GM21528 (cell line): ENCODE measurements around the gene MARK3.
"Not testable (repeated sequence)": the region's sequence is repeated elsewhere in the genome, so short reads cannot be mapped to it uniquely, and the experiment has no call there.

Source experiments
- ATAC-seq: cut with Tn5 transposase; IDR thresholded peaks from one replicate; pipeline ENCODE4 v1.9.1; 2021; ENCODE audit warnings: mild to moderate bottlenecking, moderate library complexity; ENCODE audit not compliant: unreplicated experiment, low FRiP score

MARK3 gene

DNA sequence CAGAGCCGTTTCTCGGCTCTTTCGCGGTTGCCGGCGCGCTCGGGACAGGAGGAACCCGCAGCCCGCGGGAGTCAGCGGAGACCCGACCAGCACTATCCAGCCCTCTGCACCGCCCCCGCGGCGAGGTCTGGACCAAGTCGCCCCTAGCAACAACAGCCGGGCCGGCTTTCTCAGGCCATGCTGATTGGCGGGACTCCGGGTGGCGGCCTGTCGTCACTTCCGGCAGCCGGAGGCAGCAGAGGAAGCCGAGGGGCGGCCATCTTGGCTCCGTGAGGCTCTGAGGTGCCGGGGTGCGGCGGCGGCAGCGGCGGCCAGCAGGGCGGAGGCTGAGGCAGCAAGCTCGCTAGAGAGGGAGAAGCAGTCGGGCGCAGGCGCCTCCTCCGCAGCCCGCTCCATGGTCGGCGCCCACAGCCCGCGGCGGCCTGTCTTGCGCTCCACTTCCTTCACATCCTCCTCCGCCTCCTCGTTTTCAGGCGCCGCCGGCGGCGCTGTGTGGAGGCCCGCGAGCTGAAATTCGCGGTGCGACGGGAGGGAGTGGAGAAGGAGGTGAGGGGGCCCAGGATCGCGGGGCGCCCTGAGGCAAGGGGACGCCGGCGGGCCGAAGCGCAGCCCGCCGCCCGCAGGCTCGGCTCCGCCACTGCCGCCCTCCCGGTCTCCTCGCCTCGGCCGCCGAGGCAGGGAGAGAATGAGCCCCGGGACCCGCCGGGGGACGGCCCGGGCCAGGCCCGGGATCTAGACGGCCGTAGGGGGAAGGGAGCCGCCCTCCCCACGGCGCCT, at the start of gene MARK3:
Gene MARK3 (plus strand): TSS at position 264 of the 777 bp plus-strand sequence. CDS start 615 bp downstream, outside the sequence.
- ATAC-seq = peak; percentile 88

DNA sequence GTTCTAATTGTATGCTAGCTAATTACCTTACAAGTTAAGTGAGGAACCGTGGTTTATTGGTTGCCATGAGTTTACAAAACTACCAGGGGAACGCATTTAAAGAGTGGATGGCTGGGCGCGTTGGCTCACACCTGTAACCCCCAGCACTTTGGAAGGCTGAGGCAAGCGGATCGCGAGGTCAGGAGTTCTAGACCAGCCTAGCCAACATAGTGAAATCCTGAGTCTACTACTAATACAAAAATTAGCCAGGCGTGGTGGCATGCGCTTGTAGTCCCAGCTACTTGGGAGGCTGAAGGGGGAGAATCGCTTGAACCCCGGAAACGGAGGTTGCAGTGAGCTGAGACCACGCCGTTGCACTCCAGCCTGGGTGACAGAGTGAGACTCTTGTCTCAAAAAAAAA, 49.0 kb upstream of the MARK3 start:
- ATAC-seq = no peak

DNA sequence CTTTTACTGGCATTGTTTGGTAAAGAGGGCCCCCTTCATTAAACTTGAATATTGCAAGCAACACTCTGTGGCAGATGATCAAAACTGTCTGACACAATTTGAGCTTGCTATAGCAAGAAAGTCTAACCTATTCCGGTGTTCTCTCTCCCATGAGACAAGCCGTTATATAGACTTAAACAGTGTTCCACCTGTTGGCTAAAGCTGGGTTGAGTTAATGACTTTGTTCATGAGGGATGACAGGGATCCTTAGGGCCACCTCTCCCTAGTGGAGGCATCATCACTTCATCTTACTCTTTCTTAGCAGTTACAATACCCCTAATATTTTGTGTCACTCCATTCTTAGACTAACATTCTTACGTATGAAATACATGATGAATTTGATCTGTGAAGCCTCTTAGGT, 47.4 kb upstream of the MARK3 start:
- ATAC-seq = no peak

DNA sequence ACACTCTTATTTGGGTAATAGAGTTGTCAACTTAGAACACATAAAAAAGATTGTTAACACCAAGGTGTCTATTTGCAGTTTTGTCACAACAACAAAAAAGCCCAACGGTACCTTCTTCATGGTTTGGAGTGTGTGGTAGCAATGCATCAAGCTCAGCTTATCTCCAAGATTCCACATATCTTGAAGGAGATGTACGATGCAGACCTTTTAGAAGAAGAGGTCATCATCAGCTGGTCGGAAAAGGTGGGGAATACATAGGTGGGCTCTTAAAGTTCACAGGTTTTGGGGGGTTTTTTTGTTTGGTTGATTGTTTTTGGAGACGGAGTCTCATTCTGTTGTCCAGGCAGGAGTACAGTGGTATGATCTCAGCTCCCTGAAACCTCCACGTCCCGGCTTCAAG, 45.7 kb upstream of the MARK3 start:
- ATAC-seq = no peak

DNA sequence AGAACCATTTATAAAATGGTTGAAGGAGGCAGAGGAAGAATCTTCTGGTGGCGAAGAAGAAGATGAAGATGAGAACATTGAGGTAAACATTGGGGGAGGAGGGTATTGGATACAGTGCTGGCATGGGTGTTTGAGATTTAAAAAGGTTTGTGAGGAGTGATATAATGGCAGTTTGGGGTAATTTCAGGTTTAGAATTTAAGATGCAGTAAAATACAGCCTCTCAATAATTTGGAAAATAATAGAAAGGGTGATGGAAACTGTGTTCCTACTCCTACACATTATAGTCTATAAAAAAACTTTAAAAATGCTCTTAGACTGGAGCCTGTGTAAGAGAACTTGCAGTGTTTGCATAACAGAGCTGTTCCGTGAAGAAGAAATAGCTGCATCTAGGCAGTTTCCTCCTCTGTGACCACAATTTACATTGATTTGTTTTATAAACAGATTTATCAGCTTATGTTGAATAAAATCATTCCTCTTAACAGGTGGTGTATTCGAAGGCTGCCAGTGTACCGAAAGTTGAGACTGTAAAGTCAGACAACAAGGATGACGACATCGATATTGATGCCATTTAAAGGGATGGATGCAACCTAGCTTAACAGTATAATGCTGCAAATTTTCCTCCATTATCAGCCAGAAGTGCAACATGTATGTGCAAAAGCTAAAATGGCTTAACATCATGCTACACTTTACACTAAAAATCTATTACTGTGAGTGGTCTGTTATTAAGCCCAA, 44.6 kb upstream of the MARK3 start:
- ATAC-seq = no peak

DNA sequence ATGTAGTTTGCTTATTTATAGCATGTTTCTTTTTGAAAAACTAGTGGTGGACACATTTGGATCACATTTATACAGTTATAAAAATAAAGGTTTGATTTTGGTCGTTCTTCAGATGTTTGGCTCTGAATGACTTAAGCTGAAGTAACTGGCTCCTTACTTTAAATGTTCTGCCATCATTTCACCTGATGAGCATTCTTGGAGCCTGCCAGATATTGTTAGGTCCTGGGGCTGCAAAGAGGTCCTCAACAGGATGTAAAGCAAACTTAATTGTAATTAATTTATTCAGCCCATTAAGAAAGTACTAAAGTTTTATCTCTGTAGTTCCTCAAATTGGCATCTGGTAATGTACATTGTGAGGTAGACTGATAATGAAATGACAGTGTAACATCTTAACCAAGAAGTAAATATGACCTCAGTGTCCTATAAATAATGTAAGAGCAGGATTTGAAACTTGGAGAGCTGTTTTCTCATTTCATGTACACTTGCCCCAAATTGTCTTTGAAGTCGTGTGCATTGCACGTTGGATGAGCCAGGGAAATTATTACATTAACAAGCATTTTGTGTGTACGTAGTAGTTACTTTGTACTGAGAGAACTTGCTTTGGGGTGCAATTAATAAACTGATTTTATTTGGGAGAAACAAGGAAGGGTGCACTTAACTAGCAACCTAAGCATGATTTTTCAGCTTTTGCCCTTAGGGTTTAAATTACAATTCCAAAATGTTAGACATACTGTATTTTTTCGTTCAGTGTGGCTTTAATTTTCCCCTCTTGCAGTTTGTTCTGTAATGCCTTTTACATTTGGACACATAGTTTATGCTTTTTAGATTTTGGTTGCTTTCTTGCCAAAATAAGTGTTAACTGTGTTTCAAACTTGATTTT, 43.7 kb upstream of the MARK3 start:
- ATAC-seq = no peak

DNA sequence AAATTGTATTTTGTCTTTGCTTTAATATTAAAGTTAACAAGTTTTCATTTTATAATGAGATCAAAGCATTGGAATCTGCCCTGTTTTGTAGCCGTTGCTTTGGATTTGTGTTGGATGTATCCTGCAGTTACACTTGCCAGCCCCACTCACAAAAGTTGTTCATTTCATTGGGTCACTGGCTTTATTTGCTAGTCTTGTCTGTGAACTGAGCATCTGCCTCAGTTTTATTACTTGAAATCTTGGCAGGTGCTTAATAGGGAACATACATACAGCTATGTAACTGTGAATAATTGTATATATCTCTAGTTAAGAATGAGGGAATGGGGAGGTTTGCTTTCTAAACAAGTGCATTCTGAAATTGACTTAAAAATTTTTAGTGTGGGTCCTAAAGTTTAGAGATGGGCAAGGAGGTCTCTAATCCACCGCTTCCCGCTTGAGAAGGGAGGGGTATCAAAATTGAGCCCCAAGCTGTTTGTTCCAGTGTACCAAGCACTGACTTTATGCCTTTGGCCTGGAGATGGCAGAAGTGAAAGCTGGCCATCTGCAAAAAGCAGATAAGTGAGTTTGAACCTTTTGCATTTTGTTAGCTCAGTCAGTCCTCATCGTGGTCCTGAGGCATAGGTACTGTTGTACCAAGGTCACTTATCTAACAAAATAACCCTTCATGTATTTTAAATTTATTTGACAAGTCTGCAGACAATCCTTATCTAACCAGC, 41.9 kb upstream of the MARK3 start:
- ATAC-seq = no peak

DNA sequence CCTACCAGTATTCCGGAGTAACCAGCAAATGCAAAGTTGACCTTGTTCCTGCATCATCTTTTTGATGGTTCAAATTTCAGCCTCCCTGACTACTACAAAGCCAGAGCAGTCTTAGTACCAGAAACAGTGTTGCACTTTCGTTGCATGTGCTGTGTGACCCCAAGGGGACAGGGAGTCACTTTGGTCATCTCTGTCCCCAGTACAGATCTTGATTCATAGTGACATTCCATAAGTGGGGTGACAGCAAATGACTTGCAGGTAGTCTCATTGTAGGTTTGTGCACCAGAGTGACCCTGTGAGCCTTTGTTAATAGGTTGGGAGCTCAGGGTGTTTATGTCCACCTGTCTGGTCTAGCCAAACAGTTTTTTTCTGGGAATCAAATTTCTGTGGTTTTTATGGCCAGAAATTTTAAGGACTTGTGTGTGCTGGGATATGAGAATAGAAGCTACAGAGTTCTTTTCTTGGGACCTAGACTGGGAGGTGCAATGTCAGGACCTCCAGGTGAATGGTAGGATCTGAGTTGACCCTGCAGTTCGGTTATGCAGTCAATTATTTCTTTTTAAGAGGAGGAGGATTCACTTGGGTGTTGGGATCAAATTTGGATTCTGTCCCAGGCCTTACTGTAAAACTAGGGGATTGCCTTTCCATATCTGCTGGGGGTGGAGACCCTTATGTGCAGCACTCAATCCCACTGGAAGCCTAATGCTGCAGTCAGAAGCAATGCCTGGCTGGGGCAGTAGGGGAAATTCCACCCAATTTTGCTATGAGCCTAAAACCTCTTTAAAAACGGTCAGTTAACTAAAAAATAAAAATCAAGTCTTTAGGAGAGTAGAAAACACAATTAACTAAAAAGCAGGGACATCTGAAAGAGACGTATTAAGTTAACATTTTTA, 41.1 kb upstream of the MARK3 start:
- ATAC-seq = no peak

DNA sequence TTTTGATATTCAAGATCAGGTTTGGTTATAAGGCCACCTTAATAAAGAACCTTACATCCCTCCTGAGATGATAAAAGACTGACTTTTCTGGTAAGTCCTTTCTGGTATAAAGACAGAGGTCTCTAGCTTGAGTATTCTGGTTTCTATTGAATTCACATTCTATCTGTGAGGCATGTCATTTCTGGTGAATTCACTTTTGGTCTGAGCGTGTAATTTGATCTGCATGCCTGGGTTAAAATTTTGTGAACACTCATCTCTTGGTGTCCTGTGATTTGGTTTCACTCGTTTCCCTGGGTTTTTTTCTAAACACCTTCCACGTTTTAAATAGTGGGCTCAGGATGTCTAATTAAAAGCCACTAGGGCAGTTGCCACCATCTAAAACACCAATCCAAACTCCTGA, 38.9 kb upstream of the MARK3 start:
- no peak for ATAC-seq

DNA sequence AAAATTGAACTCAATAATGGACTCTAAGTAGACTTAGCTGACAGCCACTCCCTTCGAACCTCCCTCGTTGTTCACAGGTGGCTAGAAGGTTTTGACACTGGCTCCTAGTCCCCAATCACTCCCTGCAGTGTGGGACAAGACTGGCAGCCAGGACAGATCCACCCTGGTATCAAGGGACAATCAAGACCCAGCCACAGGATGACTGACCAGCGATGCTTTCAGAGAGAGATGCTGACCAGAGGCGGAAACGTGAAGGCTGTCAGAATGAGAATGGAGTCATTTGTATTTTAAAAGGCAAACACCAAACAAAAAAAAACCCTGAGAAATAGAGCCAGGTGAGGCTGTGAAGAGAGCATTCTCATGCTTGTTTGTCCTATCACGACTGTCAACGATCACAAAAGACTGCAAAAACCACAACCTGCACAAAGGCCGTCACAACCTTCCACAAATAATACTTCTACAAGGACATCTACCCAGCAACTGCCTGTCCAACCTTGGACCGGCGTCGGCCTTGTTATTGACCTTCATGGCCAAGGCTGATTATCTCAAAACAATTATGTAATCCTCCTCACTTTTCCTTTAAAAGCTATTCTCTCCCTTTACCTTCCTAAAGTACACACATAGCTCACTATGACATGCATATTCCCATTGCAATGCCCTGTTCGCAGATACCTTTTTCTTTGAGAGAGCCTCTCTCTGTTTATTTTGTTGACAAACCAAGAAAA, 38.0 kb upstream of the MARK3 start:
- no peak for ATAC-seq

DNA sequence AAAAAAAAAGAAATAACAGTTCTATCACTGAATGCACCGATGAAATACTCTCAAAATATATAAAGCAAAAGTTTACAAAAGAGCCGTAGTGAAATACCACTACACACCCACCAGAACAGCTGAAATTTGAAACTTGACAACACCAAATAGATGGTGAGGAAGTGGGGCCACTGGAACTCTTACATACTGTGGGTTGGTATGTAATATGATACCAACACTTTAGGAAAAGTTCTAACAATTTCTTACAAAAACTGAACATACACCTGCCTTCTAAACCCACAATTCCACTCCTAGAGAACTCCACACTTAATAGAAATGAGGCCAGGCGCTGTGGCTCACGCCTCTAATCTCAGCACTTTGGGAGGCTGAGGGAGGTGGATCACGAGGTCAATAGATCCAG, 37.1 kb upstream of the MARK3 start:
- ATAC-seq = no peak

DNA sequence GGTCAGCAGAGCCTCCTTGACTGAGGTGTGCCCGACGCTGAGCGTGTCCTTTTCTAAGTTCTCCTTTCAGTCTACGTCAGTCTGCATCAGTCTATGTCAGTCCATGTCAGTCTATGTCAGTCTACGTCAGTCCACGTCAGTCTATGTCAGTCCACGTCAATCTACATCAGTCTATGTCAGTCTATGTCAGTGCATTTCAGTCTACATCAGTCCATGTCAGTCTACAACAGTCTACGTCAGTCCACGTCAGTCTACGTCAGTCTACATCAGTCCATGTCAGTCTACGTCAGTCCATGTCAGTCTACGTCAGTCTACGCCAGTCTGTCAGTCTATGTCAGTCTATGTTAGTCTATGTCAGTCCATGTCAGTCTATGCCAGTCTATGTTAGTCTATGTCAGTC, 35.2 kb upstream of the MARK3 start:
- ATAC-seq = no peak

DNA sequence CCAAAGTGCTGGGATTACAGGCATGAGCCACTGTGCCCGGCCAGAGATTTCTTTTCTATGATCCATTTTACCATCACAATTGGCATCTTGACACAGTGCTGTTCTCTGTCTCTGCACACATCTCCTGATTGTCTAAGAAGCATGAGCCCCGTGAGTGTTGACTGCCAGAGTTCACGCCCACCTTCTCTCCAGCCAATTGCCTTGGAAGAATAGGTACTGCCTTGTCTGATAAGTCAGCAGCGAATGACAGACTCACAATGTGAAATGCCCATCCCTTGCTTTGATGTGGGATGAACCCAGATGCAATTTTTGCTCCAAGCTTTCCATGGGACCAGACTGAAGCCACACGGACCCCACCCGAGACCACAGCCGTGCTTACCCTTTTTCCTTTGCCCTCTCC, 31.9 kb upstream of the MARK3 start:
- ATAC-seq = no peak

DNA sequence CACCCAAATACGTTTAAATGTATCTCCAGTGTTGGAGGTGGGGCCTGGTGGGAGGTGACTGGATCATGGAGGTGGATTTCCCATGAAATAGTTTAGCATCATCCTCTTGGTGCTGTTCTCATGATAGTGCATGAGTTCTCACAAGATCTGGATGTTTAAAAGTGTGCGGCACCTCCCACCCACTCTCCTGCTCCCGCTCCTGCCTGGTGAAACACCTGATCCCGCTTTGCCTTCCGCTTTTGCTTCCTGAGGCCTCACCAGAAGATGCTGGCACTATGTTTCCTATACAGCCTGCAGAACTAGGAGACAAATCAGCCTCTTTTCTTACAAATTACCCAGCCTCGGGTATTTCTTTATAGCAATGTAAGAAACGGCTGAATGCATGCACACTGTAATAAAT, 31.1 kb upstream of the MARK3 start:
- no peak for ATAC-seq

DNA sequence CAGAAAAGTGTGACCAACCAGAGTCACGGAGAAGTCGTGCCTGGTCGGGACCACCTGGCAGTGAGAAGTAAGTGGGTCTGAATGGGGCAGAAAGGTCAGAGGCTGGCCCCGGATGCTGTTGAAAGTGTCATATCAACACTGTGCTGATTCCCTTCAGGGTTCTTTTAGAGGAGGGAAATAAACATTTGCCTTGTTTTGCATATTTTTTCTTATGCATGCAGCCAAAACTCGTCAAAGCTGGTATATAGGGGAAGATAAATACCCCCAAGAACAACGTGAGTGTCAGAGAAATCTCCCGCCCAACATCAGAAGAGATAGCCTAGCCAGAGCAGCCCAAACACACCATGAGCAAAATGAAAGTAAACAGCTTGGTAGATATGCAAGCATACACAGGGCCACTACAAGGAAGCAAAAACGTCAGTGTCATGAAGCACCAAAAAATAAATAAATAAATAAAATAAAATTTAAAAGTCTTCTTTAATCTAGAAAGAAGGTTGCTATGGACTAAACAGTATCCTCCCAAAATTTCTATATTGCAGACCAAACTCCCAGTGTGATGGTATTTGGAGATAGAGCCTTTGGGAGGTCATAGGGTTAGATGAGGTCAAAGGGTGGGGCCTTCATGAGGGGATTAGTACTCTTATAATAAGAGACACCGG, 29.1 kb upstream of the MARK3 start:
- no peak for ATAC-seq

DNA sequence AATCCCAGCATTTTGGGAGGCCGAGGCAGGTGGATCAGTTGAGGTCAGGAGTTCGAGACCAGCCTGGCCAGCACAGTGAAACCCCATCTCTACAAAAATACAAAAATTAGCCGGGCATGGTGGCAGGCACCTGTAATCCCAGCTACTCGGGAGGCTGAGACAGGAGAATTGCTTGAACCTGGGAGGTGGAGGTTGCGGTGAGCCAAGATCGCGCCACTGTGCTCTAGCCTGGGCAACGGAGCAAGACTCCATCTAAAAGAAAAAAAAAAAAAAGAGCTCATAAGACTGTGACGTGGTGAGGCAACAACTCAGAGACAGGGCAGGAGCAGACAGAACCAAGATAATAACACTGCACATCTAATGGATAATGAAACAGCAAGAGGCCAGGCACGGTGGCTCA, 27.7 kb upstream of the MARK3 start:
- not testable (repeated sequence) for ATAC-seq

DNA sequence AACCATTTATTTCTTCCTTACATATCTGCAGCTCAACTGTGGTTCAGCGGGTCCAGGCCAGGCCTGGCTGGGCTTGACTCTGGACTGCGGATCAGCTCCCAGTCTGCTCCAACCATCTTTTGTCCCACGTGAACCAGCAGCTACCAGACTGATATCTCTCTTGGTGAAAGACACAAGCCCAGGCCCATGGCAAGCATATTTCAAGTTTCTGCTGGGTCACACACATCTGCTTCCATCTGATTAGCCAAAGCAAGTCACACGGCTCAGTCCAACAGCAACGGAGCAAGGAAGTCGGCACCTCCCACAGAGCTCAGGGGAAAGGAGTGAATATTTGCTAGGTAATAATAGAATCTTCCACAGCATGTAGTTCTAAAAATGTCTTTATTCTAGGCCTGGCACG, 24.7 kb upstream of the MARK3 start:
- ATAC-seq = no peak

DNA sequence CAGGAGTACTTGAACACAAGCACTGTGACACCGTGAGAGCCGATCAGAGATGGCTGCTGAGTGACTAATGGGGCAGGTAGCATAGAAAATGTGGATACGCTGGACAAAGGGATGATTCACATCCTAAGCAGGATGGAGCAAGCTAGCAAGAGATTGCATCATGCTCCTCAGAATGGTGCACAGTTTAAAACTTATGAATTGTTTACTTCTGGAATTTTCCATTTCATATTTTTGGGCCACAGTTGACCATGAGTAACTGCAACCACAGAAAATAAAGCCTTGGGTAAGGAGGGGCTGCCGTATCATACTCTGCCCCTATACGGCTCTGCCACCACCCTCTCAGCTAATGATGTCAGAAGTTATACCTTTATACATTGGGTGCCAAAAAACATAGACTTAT, 23.3 kb upstream of the MARK3 start:
- ATAC-seq = no peak
